ENCODE data around the gene PROSER3. TPM values are rescaled to one million over a fixed set of nuclear protein-coding genes. Genes with fewer than 3 reads are reported as not detected.

The PROSER3 gene
- total RNA-seq, 1 donor from 2014 or later, result 1.2 TPM

Other genes starting within 250 kb of the PROSER3 start
- 0.49 TPM for gene DMKN, start 244.5 kb upstream of the PROSER3 start, total RNA-seq
- not detected for gene SBSN, start 229.9 kb upstream of the PROSER3 start, total RNA-seq
- not detected for gene GAPDHS, start 224.7 kb upstream of the PROSER3 start, total RNA-seq
- gene TMEM147, start 212.6 kb upstream of the PROSER3 start, total RNA-seq, result 31.5 TPM
- gene ATP4A, start 194.5 kb upstream of the PROSER3 start, total RNA-seq, result 0.25 TPM
- gene PMIS2, start 172.0 kb upstream of the PROSER3 start, total RNA-seq, result not detected
- gene HAUS5, start 145.4 kb upstream of the PROSER3 start, total RNA-seq, result 3.4 TPM
- gene RBM42, start 129.1 kb upstream of the PROSER3 start, total RNA-seq, result 18.4 TPM
- gene ETV2, start 116.4 kb upstream of the PROSER3 start, total RNA-seq, result not detected
- 102 TPM for gene COX6B1, start 109.9 kb upstream of the PROSER3 start, total RNA-seq
- not detected for gene UPK1A, start 91.7 kb upstream of the PROSER3 start, total RNA-seq
- gene ZBTB32, start 53.6 kb upstream of the PROSER3 start, total RNA-seq, result not detected
- 11.6 TPM for gene KMT2B, start 40.2 kb upstream of the PROSER3 start, total RNA-seq
- 0.49 TPM for gene IGFLR1, start 15.7 kb upstream of the PROSER3 start, total RNA-seq
- gene U2AF1L4, start 12.8 kb upstream of the PROSER3 start, total RNA-seq, result 3.4 TPM
- 9.8 TPM for gene PSENEN, start 12.5 kb upstream of the PROSER3 start, total RNA-seq
- gene LIN37, start 9.6 kb upstream of the PROSER3 start, total RNA-seq, result 5.7 TPM
- 0.25 TPM for gene HSPB6, start 1.1 kb upstream of the PROSER3 start, total RNA-seq
- gene ARHGAP33, start 17.4 kb downstream of the PROSER3 start, total RNA-seq, result 138 TPM
- gene PRODH2, start 54.7 kb downstream of the PROSER3 start, total RNA-seq, result not detected
- gene NPHS1, start 94.3 kb downstream of the PROSER3 start, total RNA-seq, result 0.25 TPM
- gene KIRREL2, start 98.7 kb downstream of the PROSER3 start, total RNA-seq, result 0.74 TPM
- 162 TPM for gene APLP1, start 110.4 kb downstream of the PROSER3 start, total RNA-seq
- 2.0 TPM for gene NFKBID, start 142.4 kb downstream of the PROSER3 start, total RNA-seq
- gene HCST, start 144.4 kb downstream of the PROSER3 start, total RNA-seq, result not detected
- gene TYROBP, start 150.1 kb downstream of the PROSER3 start, total RNA-seq, result 2.5 TPM
- gene LRFN3, start 178.2 kb downstream of the PROSER3 start, total RNA-seq, result 8.4 TPM
- 9.8 TPM for gene SDHAF1, start 237.0 kb downstream of the PROSER3 start, total RNA-seq

All from temporal lobe (tissue), 1 donor.